Neural progenitor cell (in vitro differentiated cells): Measurements from ENCODE around the gene SCML1. TPM values are rescaled to one million over a fixed set of nuclear protein-coding genes. Genes with fewer than 3 reads are reported as not detected.

Experiments used
- DNase-seq: peaks from one replicate; pipeline ENCODE4 v3.0.0-alpha.2; 2016; ENCODE audit warnings: low spot score
- H2AFZ ChIP-seq: fragments of 200-600 bp; sonication (generic); replicated peaks from 2 replicates; pipeline ENCODE4 v1.6.1; 2016; ENCODE audit warnings: antibody characterized with exemption
- H3F3A ChIP-seq: fragments of 200-600 bp; sonication (generic); 2 replicates; pipeline ENCODE4 v1.6.1; 2016; ENCODE audit warnings: antibody characterized with exemption, low read depth
- H3K27ac ChIP-seq: fragments of 200-600 bp; sonication (generic); 2 replicates; pipeline ENCODE4 v1.5.1; 2016; ENCODE audit warnings: mild to moderate bottlenecking
- H3K27me3 ChIP-seq: fragments of 200-600 bp; sonication (generic); 2 replicates; pipeline ENCODE4 v1.6.1; 2016; ENCODE audit warnings: mild to moderate bottlenecking, moderate library complexity
- H3K36me3 ChIP-seq: fragments of 200-600 bp; sonication (generic); 2 replicates; pipeline ENCODE4 v1.5.1; 2016
- H3K4me1 ChIP-seq: fragments of 200-600 bp; sonication (generic); 2 replicates; pipeline ENCODE4 v1.6.1; 2016; ENCODE audit warnings: mixed run types
- H3K4me2 ChIP-seq: fragments of 200-600 bp; sonication (generic); 2 replicates; pipeline ENCODE4 v1.6.1; 2016
- H3K4me3 ChIP-seq: fragments of 200-600 bp; sonication (generic); 2 replicates; pipeline ENCODE4 v1.5.1; 2016
- H3K79me2 ChIP-seq: fragments of 200-600 bp; sonication (generic); 2 replicates; pipeline ENCODE4 v1.6.1; 2016; ENCODE audit warnings: low read depth
- H3K9ac ChIP-seq: fragments of 200-600 bp; sonication (generic); 2 replicates; pipeline ENCODE4 v1.6.1; 2016
- H3K9me3 ChIP-seq: fragments of 200-600 bp; sonication (generic); 2 replicates; pipeline ENCODE4 v1.5.1; 2016; ENCODE audit warnings: low read depth
- H4K20me1 ChIP-seq: fragments of 200-600 bp; sonication (generic); 2 replicates; pipeline ENCODE4 v1.6.1; 2016; ENCODE audit warnings: low read depth
- H3K27ac Mint-ChIP-seq: 3 replicates; pipeline ENCODE4 v1.8.0; 2021; ENCODE audit warnings: mixed read lengths
- H3K27me3 Mint-ChIP-seq: 2 replicates; pipeline ENCODE4 v1.8.0; 2022; ENCODE audit warnings: low read depth, mild to moderate bottlenecking, inconsistent platforms, moderate library complexity, mixed read lengths; ENCODE audit not compliant: insufficient read depth
- H3K36me3 Mint-ChIP-seq: 3 replicates; pipeline ENCODE4 v1.8.0; 2021; ENCODE audit warnings: mixed read lengths
- H3K4me1 Mint-ChIP-seq: 3 replicates; pipeline ENCODE4 v1.8.0; 2021; ENCODE audit warnings: mixed read lengths
- H3K4me3 Mint-ChIP-seq: 3 replicates; pipeline ENCODE4 v1.8.0; 2021; ENCODE audit warnings: mild to moderate bottlenecking, moderate library complexity, mixed read lengths
- H3K9me3 Mint-ChIP-seq: 3 replicates; pipeline ENCODE4 v1.8.0; 2020; ENCODE audit warnings: mixed read lengths
- CTCF ChIP-seq: fragments of 200-600 bp; sonication (generic); IDR thresholded peaks from 2 replicates; pipeline ENCODE4 v1.5.1; 2017; ENCODE audit warnings: antibody characterized with exemption, mild to moderate bottlenecking
- EZH2 ChIP-seq: fragments of 200-600 bp; sonication (generic); IDR thresholded peaks from 2 replicates; pipeline ENCODE4 v1.6.1; 2017; ENCODE audit warnings: antibody characterized with exemption, mild to moderate bottlenecking, moderate library complexity
- EZH2phosphoT487 ChIP-seq: fragments of 200-600 bp; sonication (generic); IDR thresholded peaks from 2 replicates; pipeline ENCODE4 v1.6.1; 2017; ENCODE audit warnings: antibody characterized with exemption
- total RNA-seq: library from RNA; depleted of rRNA; stranded (reverse); fragments of >200 nt; gene quantifications from 2 replicates; pipeline ENCODE4 v1.2.3, GENCODE V29; 2015; ENCODE audit warnings: low replicate concordance

SCML1 gene
- total RNA-seq, 1 donor from 2014 or later = 9.7 TPM

GRCh38 chrX:17767734-17768133 is 30.4 kb downstream of the SCML1 start:
- H3F3A ChIP-seq = no peaks in the 10 kb centered on the region
- H3K9me3 ChIP-seq = no peaks in the 10 kb centered on the region
- Mint-ChIP-seq H3K36me3 (no peaks in the 10 kb centered on the region), H3K4me3 (no peak overlapping the region), H3K9me3 (no peaks in the 10 kb centered on the region), H3K27ac (no peak overlapping the region), H3K4me1 (no peaks in the 10 kb centered on the region), H3K27me3 (no peaks in the 10 kb centered on the region)
- H3K36me3 ChIP-seq = no peaks in the 10 kb centered on the region
- no peak for DNase-seq
- no peak overlapping the region for H3K9ac ChIP-seq
- H3K4me3 ChIP-seq = no peak overlapping the region
- H3K4me2 ChIP-seq = no peak overlapping the region
- H3K27ac ChIP-seq = no peak overlapping the region
- H2AFZ ChIP-seq = no peak overlapping the region
- H3K27me3 ChIP-seq = peaks cover 27% of the 10 kb centered on the region
- H3K4me1 ChIP-seq = no peaks in the 10 kb centered on the region
- no peaks in the 10 kb centered on the region for H4K20me1 ChIP-seq
- no peaks in the 10 kb centered on the region for H3K79me2 ChIP-seq
- TF ChIP-seq EZH2phosphoT487 (no peak), CTCF (no peak), EZH2 (no peak)

- Histone ChIP-seq H4K20me1 (no peaks in the 10 kb centered on the region), H3K9me3 (no peaks in the 10 kb centered on the region), H3K36me3 (no peaks in the 10 kb centered on the region), H3K4me3 (no peak overlapping the region), H3K4me1 (no peaks in the 10 kb centered on the region), H3K79me2 (no peaks in the 10 kb centered on the region), H3F3A (no peaks in the 10 kb centered on the region), H3K27ac (no peak overlapping the region), H3K9ac (no peak overlapping the region), H2AFZ (no peak overlapping the region), H3K27me3 (peaks cover 39% of the 10 kb centered on the region), H3K4me2 (no peak overlapping the region)
- Mint-ChIP-seq H3K4me1 (no peaks in the 10 kb centered on the region), H3K9me3 (no peaks in the 10 kb centered on the region), H3K27me3 (no peaks in the 10 kb centered on the region), H3K4me3 (no peak overlapping the region), H3K27ac (no peak overlapping the region), H3K36me3 (no peaks in the 10 kb centered on the region)
- no peak for DNase-seq
- TF ChIP-seq EZH2phosphoT487 (no peak), CTCF (no peak), EZH2 (no peak)
Measured at GRCh38 chrX:17768997-17769396, 31.7 kb downstream of the SCML1 start.

GRCh38 chrX:17769701-17770269 is 32.5 kb downstream of the SCML1 start:
- TF ChIP-seq EZH2phosphoT487 (no peak), EZH2 (no peak), CTCF (no peak)
- DNase-seq = no peak
- Mint-ChIP-seq H3K4me1 (no peaks in the 10 kb centered on the region), H3K4me3 (no peak overlapping the region), H3K9me3 (no peaks in the 10 kb centered on the region), H3K27ac (no peak overlapping the region), H3K27me3 (no peaks in the 10 kb centered on the region), H3K36me3 (no peaks in the 10 kb centered on the region)
- H3K79me2 ChIP-seq = no peaks in the 10 kb centered on the region
- no peaks in the 10 kb centered on the region for H3K4me1 ChIP-seq
- no peaks in the 10 kb centered on the region for H3K36me3 ChIP-seq
- H3K4me3 ChIP-seq = no peak overlapping the region
- H3K27me3 ChIP-seq = peaks cover 41% of the 10 kb centered on the region
- no peak overlapping the region for H3K4me2 ChIP-seq
- no peak overlapping the region for H3K9ac ChIP-seq
- no peaks in the 10 kb centered on the region for H3K9me3 ChIP-seq
- H3K27ac ChIP-seq = no peak overlapping the region
- H4K20me1 ChIP-seq = no peaks in the 10 kb centered on the region
- H2AFZ ChIP-seq = no peak overlapping the region
- H3F3A ChIP-seq = no peaks in the 10 kb centered on the region
